IMR-90 (cell line): ENCODE results near the gene ADAMTS14.

Source experiments
- BHLHE40 ChIP-seq: fragments of 150-350 bp; IDR thresholded peaks from 2 replicates; pipeline ENCODE4 v1.6.1; 2016; ENCODE audit warnings: mild to moderate bottlenecking, low read depth, low read length
- CTCF ChIP-seq: conservative IDR thresholded peaks from 2 replicates; pipeline ENCODE4 v1.5.1; 2012; ENCODE audit warnings: mild to moderate bottlenecking, low read depth, low read length, improper control_type of control experiment
- MAFK ChIP-seq: IDR thresholded peaks from 2 replicates; pipeline ENCODE4 v1.6.1; 2012; ENCODE audit warnings: low read depth, low read length, improper control_type of control experiment
- MAZ ChIP-seq: IDR thresholded peaks from 2 replicates; pipeline ENCODE4 v1.6.1; 2012; ENCODE audit warnings: low read depth, mild to moderate bottlenecking, low read length, improper control_type of control experiment, moderate library complexity, borderline replicate concordance
- POLR2A ChIP-seq: IDR thresholded peaks from 2 replicates; pipeline ENCODE4 v1.6.1; 2012; ENCODE audit warnings: mild to moderate bottlenecking, low read depth, low read length
- RAD21 ChIP-seq: IDR thresholded peaks from 2 replicates; pipeline ENCODE4 v1.6.1; 2012; ENCODE audit warnings: low read length, improper control_type of control experiment
- RCOR1 ChIP-seq: IDR thresholded peaks from 2 replicates; pipeline ENCODE4 v1.6.1; 2012; ENCODE audit warnings: mild to moderate bottlenecking, low read length, improper control_type of control experiment; ENCODE audit not compliant: insufficient replicate concordance
- RFX5 ChIP-seq: IDR thresholded peaks from 2 replicates; pipeline ENCODE4 v1.8.0; 2012; ENCODE audit warnings: low read depth, mild to moderate bottlenecking, low read length, moderate library complexity

GRCh38 chr10:70748305-70748704, 76.0 kb downstream of the ADAMTS14 start:
- TF ChIP-seq RCOR1, result no peak
- no peak for TF ChIP-seq RFX5
- TF ChIP-seq CTCF, result no peak
- TF ChIP-seq POLR2A, result no peak
- no peak for TF ChIP-seq RAD21
- no peak for TF ChIP-seq MAFK
- no peak for TF ChIP-seq MAZ
- TF ChIP-seq BHLHE40, result no peak
